ENCODE data around the gene NEU2. TPM values are rescaled to one million over a fixed set of nuclear protein-coding genes. Genes with fewer than 3 reads are reported as not detected.

Gene NEU2
- total and polyA plus RNA-seq, 2 of the 13 experiments (the other 11 are each of a cell fraction or from before 2014, with no cell fraction given), result not detected

GRCh38 chr2:233060501-233060979 lies 28.1 kb downstream of the NEU2 start (continued):
- TF ChIP-seq ARID4A (CRISPR knock-in tag; IDR thresholded peaks at IDR 0.05; ENCODE audit: borderline replicate concordance), result peak; percentile 61
- no peak for TF ChIP-seq YEATS2 (CRISPR knock-in tag; IDR thresholded peaks at IDR 0.05; ENCODE audit: borderline replicate concordance)
- TF ChIP-seq HMG20B (CRISPR knock-in tag; conservative IDR thresholded peaks at IDR 0.05), result no peak
- TF ChIP-seq RXRA (CRISPR knock-in tag; IDR thresholded peaks at IDR 0.05), result no peak
- TF ChIP-seq ZNF138 (CRISPR knock-in tag; IDR thresholded peaks at IDR 0.05; ENCODE audit: low read depth), result no peak
- no peak for TF ChIP-seq ZNF740 (CRISPR knock-in tag; IDR thresholded peaks at IDR 0.05)
- TF ChIP-seq SSRP1 (CRISPR knock-in tag; IDR thresholded peaks at IDR 0.05), result 0 out of 2 replicates have a peak, but pooled peaks have one; percentile 13
- TF ChIP-seq ZKSCAN5 (CRISPR knock-in tag; IDR thresholded peaks at IDR 0.05), result no peak
- no peak for TF ChIP-seq NCOA2 (CRISPR knock-in tag; IDR thresholded peaks at IDR 0.05)
- no peak for TF ChIP-seq ASH2L (IDR thresholded peaks at IDR 0.05; ENCODE audit: insufficient read length, low read depth, low read length)
- TF ChIP-seq ZNF512 (CRISPR knock-in tag; IDR thresholded peaks at IDR 0.05), result no peak
- TF ChIP-seq CSRNP1 (CRISPR knock-in tag; IDR thresholded peaks at IDR 0.05), result no peak; the same call in 1 of the 2 replicates
- no peak; the same call in 1 of the 2 replicates for TF ChIP-seq TBX2 (CRISPR knock-in tag; IDR thresholded peaks at IDR 0.05; ENCODE audit: borderline replicate concordance)
- TF ChIP-seq ZNF143 (CRISPR knock-in tag; IDR thresholded peaks at IDR 0.05), result 0 out of 2 replicates have a peak, but pooled peaks have one; percentile 1
- no peak for TF ChIP-seq ZUFSP (CRISPR knock-in tag; IDR thresholded peaks at IDR 0.05; ENCODE audit: borderline replicate concordance)
- TF ChIP-seq CHD4 (IDR thresholded peaks at IDR 0.05; ENCODE audit: borderline replicate concordance, low read length), result no peak
- no peak for TF ChIP-seq TARDBP (CRISPR knock-in tag; IDR thresholded peaks at IDR 0.05)
- TF ChIP-seq ZBTB42 (CRISPR knock-in tag; IDR thresholded peaks at IDR 0.05), result no peak

Measured in HepG2 (cell line).